Ectodermal cell (in vitro differentiated cells): ENCODE results near the gene PTPRN2.

Experiments used
- H3K27ac ChIP-seq: 2 replicates; pipeline ENCODE4 v1.7.0; 2013; ENCODE audit warnings: mild to moderate bottlenecking, low read depth, low read length; ENCODE audit not compliant: insufficient read depth, poor library complexity, severe bottlenecking
- H3K27me3 ChIP-seq: 2 replicates; pipeline ENCODE4 v1.7.0; 2013; ENCODE audit warnings: mild to moderate bottlenecking, low read length; ENCODE audit not compliant: insufficient read depth, control insufficient read depth, poor library complexity, severe bottlenecking
- H3K36me3 ChIP-seq: one replicate; pipeline ENCODE4 v1.7.0; 2013; ENCODE audit warnings: low read length; ENCODE audit not compliant: control insufficient read depth, insufficient read depth
- H3K4me1 ChIP-seq: one replicate; pipeline ENCODE4 v1.7.0; 2013; ENCODE audit warnings: low read length; ENCODE audit not compliant: control insufficient read depth, insufficient read depth
- H3K4me3 ChIP-seq: 2 replicates; pipeline ENCODE4 v1.7.0; 2013; ENCODE audit warnings: low read depth, low read length, control low read depth; ENCODE audit not compliant: insufficient read depth
- H3K9me3 ChIP-seq: 2 replicates; pipeline ENCODE4 v1.7.0; 2013; ENCODE audit warnings: mild to moderate bottlenecking, low read length, moderate library complexity; ENCODE audit not compliant: control insufficient read depth
- whole genome bisulfite sequencing, 2 experiments: methylation state at CpG; one replicate each; pipeline ENCODE4 v1.1.7; 2013; ENCODE audit warnings: missing lambda C conversion rate in 2 of 2; 5-methylcytosine and 5-hydroxymethylcytosine counted together

PTPRN2 gene

GRCh38 chr7:157769526-157770215 is 818.0 kb downstream of the PTPRN2 start:
- 88 to 89% methylated on average over 19 of the region's 19 CpGs for WGBS, 2 experiments
- Histone ChIP-seq H3K27ac (no peak overlapping the region), H3K27me3 (no peaks in the 10 kb centered on the region), H3K36me3 (no peaks in the 10 kb centered on the region), H3K9me3 (peaks cover 2% of the 10 kb centered on the region), H3K4me3 (no peak overlapping the region), H3K4me1 (no peaks in the 10 kb centered on the region)

- Histone ChIP-seq H3K27ac (no peak overlapping the region), H3K9me3 (peaks cover 2% of the 10 kb centered on the region), H3K4me3 (no peak overlapping the region), H3K4me1 (no peaks in the 10 kb centered on the region), H3K36me3 (no peaks in the 10 kb centered on the region), H3K27me3 (no peaks in the 10 kb centered on the region)
- 89 to 91% methylated on average over 17 of the region's 17 CpGs for WGBS, 2 experiments
Measured at GRCh38 chr7:157769086-157769485, 818.5 kb downstream of the PTPRN2 start.

GRCh38 chr7:157768198-157768597 is 819.4 kb downstream of the PTPRN2 start:
- WGBS, 2 experiments: 85 to 86% methylated on average over 22 of the region's 22 CpGs
- Histone ChIP-seq H3K27me3 (no peaks in the 10 kb centered on the region), H3K27ac (no peak overlapping the region), H3K36me3 (no peaks in the 10 kb centered on the region), H3K4me1 (no peaks in the 10 kb centered on the region), H3K9me3 (peaks cover 2% of the 10 kb centered on the region), H3K4me3 (no peak overlapping the region)

- 73% methylated on average over 14 of the region's 14 CpGs for WGBS, 2 experiments
- H3K36me3 ChIP-seq: no peaks in the 10 kb centered on the region
- peaks cover 2% of the 10 kb centered on the region for H3K9me3 ChIP-seq
- H3K4me3 ChIP-seq: no peak overlapping the region
- H3K27ac ChIP-seq: no peak overlapping the region
- no peaks in the 10 kb centered on the region for H3K27me3 ChIP-seq
- no peaks in the 10 kb centered on the region for H3K4me1 ChIP-seq
Measured at GRCh38 chr7:157767506-157768197, 820.0 kb downstream of the PTPRN2 start.

- Histone ChIP-seq H3K9me3 (peaks cover 2% of the 10 kb centered on the region), H3K27ac (no peak overlapping the region), H3K27me3 (no peaks in the 10 kb centered on the region), H3K4me1 (no peaks in the 10 kb centered on the region), H3K4me3 (no peak overlapping the region), H3K36me3 (no peaks in the 10 kb centered on the region)
Measured at GRCh38 chr7:157766098-157766497, 821.5 kb downstream of the PTPRN2 start.

- 68 to 83% methylated on average over 1 of the region's 1 CpG for WGBS, 2 experiments
- Histone ChIP-seq H3K4me3 (no peak overlapping the region), H3K9me3 (no peaks in the 10 kb centered on the region)
Measured at GRCh38 chr7:157764946-157765537, 822.6 kb downstream of the PTPRN2 start.

GRCh38 chr7:157764193-157764592 is 823.4 kb downstream of the PTPRN2 start:
- 75 to 80% methylated on average over 6 of the region's 6 CpGs for WGBS, 2 experiments
- Histone ChIP-seq H3K27ac (no peak overlapping the region), H3K36me3 (no peaks in the 10 kb centered on the region), H3K4me3 (no peak overlapping the region), H3K9me3 (no peaks in the 10 kb centered on the region), H3K4me1 (no peaks in the 10 kb centered on the region), H3K27me3 (no peaks in the 10 kb centered on the region)

More at GRCh38 chr7:157764946-157765537, 822.6 kb downstream of the PTPRN2 start:
- Histone ChIP-seq H3K36me3 (no peaks in the 10 kb centered on the region), H3K4me1 (no peaks in the 10 kb centered on the region), H3K27me3 (no peaks in the 10 kb centered on the region), H3K27ac (no peak overlapping the region)

GRCh38 chr7:157763279-157764000 is 824.2 kb downstream of the PTPRN2 start:
- no peaks in the 10 kb centered on the region for H3K4me1 ChIP-seq
- H3K27me3 ChIP-seq: no peaks in the 10 kb centered on the region
- no peak overlapping the region for H3K4me3 ChIP-seq
- peaks cover under 1% of the 10 kb centered on the region for H3K9me3 ChIP-seq
- 80 to 81% methylated on average over 14 of the region's 14 CpGs for WGBS, 2 experiments
- H3K27ac ChIP-seq: no peak overlapping the region
- H3K36me3 ChIP-seq: no peaks in the 10 kb centered on the region

- peaks cover 3% of the 10 kb centered on the region for H3K9me3 ChIP-seq
- 90 to 94% methylated on average over 13 of the region's 13 CpGs for whole genome bisulfite sequencing, 2 experiments
- H3K4me1 ChIP-seq: no peaks in the 10 kb centered on the region
- no peaks in the 10 kb centered on the region for H3K27me3 ChIP-seq
- no peaks in the 10 kb centered on the region for H3K36me3 ChIP-seq
- H3K27ac ChIP-seq: no peak overlapping the region
- no peak overlapping the region for H3K4me3 ChIP-seq
Measured at GRCh38 chr7:157762824-157763223, 824.8 kb downstream of the PTPRN2 start.
